DMS153 treated with DMSO at 0.1 percent for 48 hours (cell line): ENCODE data around the gene TSPAN33.
"Not testable (repeated sequence)": the region's sequence is repeated elsewhere in the genome, so short reads cannot be mapped to it uniquely, and the experiment has no call there.

Experiments
- DNase-seq: peaks from one replicate; lab custom pipeline; 2025; ENCODE audit not compliant: unreplicated experiment; lab: John Stamatoyannopoulos, UW

Gene TSPAN33

GRCh38 chr7:129169686-129170440 lies 25.4 kb downstream of the TSPAN33 start:
- no peak for DNase-seq

GRCh38 chr7:129170441-129171021 lies 26.0 kb downstream of the TSPAN33 start:
- DNase-seq: no peak

GRCh38 chr7:129173861-129174260 lies 29.4 kb downstream of the TSPAN33 start:
- not testable (repeated sequence) for DNase-seq

GRCh38 chr7:129176916-129177710 lies 32.6 kb downstream of the TSPAN33 start:
- DNase-seq: no peak

GRCh38 chr7:129184981-129185670 lies 40.6 kb downstream of the TSPAN33 start:
- DNase-seq: no peak

- no peak for DNase-seq
Measured at GRCh38 chr7:129186749-129187260, 42.3 kb downstream of the TSPAN33 start.

DNA sequence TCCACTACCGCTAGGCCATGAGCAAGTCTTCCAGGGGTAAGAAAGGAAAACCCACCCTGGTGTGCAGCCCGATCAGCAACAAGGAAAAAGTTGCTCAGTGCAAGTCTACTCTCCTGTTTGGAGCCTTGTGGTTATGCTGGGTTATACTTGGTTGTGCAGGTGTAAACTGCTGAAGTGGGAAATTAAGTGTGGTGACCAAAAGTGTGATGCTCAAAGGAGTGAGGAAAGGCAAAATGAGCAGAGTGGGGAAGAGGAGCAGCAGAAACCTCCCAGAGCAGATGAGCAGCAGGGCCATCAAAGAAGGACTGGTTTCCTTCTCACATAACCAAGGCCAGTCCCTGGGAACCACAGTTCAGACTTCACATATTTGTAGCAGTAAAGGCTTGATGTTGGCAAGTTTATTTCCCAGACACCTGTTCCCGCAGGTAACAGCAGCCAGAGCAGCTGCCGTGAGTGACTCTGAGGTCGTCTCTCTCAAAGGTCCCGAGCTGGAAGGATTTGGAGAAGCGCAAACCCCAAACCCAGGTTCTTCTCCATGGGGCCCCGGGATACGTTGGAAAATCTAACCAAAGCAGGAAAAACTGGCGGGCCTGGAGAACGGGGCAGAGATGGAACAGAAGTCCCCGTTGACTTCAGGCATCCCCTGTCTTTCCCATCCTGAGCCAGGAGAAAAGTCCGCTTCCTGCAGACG lies 43.3 kb downstream of the TSPAN33 start:
- DNase-seq: no peak

DNA sequence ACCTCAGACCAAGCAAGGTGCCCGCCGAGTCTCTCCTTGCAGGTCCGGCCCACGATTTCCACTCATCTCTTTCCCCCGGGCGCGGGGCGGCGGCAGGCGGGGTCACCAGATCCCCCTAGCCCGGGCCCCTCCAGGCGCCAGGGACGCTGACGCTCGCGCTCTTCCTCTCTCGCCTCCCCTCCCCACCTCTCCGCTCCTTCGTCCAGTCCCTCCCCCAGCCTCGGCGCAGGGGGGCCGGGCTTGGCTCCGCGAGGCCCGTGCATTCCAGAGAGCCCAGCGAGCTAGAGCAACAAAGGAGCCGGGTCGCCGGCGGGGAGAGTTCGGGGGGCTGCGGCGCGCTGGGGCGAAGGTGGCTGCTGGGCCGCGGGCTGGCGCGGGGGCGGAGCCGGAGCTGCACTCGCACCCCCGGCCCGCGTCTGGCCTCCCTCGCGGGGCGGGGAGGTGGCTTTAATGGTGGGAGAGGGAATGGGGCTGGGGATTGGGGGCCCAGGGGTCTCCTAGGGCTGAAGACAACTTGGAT lies 43.9 kb downstream of the TSPAN33 start, which contains the start of gene SMO:
SMO (plus strand) TSS at position 262 of the 520 bp plus-strand sequence. CDS start 519 bp downstream, outside the sequence.
- DNase-seq: no peak

DNA sequence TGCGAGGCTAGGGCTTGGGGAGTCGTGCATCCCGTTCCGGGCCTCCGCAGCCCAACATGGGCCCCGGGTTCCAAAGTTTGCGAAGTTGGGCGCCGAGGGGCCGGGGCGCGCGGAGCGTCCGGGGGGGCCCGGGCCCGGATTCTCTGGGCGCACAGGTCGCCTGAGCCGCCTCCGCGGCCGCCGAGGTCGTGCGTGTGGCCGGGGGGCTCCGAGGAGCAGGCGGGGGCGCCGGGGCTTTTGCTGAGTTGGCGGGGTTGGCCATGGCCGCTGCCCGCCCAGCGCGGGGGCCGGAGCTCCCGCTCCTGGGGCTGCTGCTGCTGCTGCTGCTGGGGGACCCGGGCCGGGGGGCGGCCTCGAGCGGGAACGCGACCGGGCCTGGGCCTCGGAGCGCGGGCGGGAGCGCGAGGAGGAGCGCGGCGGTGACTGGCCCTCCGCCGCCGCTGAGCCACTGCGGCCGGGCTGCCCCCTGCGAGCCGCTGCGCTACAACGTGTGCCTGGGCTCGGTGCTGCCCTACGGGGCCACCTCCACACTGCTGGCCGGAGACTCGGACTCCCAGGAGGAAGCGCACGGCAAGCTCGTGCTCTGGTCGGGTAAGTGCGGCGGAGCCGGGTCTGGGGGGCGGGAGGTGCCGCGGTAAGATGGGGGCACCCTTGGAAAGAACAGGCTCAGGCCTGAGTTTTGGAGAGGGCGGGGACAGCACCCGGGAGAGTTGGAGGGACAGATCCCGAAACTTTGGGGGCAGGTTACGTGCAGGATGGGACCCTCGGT lies 44.6 kb downstream of the TSPAN33 start:
- DNase-seq: no peak

- no peak for DNase-seq
Measured at GRCh38 chr7:129189661-129190310, 45.3 kb downstream of the TSPAN33 start.

GRCh38 chr7:129191272-129191671 lies 46.8 kb downstream of the TSPAN33 start:
- DNase-seq: no peak

DNA sequence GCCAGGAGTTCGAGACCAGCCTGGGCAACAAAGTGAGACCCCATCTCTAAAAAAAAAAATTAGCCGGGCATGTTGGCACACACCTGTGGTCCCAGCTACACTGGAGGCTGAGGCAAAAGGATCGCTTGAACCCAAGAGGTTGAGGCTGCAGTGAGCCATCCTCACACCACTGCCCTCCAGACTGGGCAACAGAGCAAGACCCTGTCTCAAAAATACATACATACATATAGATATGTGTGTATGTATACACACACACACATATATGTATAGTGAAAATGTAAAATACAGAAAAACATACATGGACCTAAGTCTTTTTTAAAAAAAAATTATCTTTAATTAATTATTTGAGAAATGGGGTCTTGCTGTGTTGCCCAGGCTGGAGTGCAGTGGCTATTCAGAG lies 49.4 kb downstream of the TSPAN33 start:
- no peak for DNase-seq

DNA sequence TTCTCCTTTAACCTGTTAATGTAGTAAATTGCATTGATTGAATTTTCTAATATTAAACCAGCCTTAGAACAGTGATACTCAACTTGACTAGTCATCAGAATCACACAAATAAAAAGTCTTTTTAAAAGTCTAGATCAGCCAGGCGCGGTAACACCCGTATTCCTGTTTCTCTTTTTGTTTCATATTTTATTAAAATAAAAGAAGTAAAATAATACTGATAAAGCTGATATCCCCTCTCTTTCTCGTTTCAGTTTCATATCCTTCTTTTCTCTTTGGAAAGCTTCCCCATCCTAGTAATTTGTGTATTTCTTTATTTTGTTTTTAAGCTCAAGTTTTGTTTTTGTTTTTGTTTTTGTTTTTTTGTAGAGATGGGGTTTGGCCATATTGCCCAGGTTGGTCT lies 53.3 kb downstream of the TSPAN33 start:
- no peak for DNase-seq

DNA sequence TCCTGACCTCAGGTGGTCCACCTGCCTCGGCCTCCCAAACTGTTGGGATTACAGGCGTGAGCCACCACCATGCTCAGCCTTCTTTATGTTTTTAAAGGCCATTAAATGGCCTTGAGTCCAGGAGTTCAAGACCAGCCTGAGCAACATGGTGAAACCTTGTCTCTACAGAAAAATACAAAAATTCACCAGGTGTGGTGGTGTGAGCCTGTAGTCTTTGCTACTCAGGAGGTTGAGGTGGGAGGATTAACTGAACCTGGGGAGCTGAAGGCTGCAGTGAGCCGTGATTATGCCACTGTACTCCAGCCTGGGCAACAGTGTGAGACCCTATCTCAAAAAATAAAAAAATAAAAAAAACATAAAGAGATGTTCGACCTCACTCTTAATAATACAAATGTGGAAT lies 54.9 kb downstream of the TSPAN33 start:
- DNase-seq: no peak

- no peak for DNase-seq
Measured at GRCh38 chr7:129202058-129202777, 57.7 kb downstream of the TSPAN33 start.

DNA sequence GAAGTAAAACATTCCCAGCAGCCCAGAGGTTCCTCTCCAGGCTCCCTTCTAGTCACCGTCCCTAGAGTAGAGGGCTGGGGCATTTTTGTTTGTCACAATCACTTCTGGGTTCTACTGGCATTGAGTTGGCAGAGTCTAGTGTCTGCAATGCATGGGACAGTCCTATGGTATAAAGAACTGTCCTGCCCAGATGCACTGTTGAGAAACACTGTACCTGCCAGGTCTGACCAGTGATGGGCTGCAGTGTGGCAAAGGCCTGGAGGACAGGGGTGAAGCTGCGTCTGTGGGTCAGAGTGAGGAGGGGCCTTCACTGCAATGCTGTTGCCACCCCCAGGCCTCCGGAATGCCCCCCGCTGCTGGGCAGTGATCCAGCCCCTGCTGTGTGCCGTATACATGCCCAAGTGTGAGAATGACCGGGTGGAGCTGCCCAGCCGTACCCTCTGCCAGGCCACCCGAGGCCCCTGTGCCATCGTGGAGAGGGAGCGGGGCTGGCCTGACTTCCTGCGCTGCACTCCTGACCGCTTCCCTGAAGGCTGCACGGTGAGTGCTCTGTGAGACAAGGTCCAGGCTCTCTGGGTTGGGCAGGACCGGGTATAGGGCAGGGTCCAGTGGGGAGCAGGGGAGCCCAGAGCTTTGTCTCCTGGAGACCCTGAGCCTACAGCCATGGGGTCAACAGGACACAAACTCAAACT lies 58.7 kb downstream of the TSPAN33 start:
- no peak for DNase-seq

- no peak for DNase-seq
Measured at GRCh38 chr7:129205126-129205818, 60.8 kb downstream of the TSPAN33 start.
